ENCODE measurements around the gene PDE6G.

Gene PDE6G

DNA sequence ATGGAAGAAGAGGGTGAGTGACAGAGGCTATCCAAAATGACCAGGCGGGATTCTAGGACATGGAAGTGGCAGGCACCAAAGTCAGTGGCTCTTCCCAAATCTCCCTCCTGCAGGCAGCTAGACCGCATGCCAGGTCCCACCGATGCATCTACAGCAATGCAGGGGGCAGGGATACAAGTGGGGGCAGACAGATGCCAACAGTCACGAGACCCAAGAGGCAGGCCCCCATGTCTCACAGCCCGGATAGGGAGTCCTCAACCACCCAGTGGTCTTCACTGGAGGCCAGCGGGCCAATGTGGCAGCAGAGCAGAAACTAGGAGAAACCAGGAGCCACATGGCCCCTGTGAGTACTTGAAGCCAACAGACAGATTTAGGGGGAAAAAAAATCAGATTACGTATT is 39.5 kb downstream of the PDE6G start:
- no peak overlapping the region for H3K4me3 ChIP-seq (ENCODE audit: low read depth, low read length)
- DNase-seq (ENCODE audit: low read depth) = no peak
- TF ChIP-seq CTCF (IDR thresholded peaks at IDR 0.05; ENCODE audit: insufficient read depth, low read depth, low read length, missing control alignments) = no peak

DNA sequence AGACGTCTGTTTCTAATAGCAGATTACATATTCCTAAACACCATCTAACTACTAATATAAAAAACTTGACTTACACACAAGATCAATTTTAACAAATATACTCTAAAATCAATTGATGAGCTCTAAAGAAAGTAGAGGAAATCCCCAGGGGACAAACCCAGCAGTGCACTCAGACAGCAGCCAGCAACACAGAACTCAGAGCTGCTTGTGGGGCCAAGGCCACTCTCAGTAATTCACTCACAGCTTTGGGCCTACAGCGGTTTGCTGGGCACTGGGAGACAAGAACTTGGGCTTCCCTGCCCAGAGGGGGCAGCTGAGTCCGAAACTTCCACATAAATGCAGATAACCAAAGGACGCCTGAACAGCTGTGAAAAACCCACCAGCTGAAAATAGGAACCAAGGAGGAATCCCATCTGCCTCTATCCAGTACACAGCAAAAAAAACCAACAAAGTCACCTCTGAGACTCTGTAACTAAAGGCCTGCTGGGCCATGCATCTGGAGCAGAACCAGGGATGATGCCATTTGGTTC is 40.9 kb downstream of the PDE6G start:
- DNase-seq (ENCODE audit: low read depth) = peak; percentile 22
- no peak overlapping the region for H3K4me3 ChIP-seq (ENCODE audit: low read depth, low read length)
- no peak for TF ChIP-seq CTCF (IDR thresholded peaks at IDR 0.05; ENCODE audit: insufficient read depth, low read depth, low read length, missing control alignments)

DNA sequence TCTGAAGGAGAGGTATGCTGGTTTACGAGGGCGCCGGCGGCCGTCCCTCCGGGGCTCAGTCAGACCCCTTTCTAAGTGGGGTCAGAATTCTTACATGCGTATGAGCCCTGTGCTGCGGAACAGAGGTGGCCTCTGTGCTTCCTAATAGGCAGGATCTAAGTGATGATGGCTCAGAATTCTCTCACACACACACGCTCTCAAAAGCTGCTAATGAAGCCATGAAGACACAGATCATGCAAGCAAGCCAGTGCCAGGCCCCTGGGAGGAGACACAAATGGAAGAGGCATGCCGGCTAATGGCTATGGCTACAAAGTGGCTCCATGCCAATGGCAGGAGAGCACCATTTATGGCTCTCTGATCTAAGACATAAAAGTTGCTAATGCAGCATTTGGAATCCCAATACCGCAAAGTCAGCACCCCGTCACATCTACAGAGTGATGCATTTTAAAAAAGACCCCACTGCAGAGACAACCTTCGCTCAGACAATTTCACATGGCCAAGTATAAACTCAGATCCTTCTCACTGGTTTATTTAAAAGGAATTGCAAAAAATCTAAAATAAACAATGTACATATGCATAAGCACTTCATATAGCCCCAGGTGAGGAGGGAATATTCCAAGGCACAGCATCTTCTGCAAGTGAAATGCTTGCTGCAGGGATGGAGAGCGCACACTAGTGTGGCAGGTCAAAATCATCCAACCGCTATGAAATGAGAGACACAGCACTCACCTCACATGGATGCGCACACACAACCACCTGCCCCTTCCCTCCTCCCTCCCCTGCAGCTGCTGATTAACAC is 44.0 kb downstream of the PDE6G start:
- no peak for TF ChIP-seq CTCF (IDR thresholded peaks at IDR 0.05; ENCODE audit: insufficient read depth, low read depth, low read length, missing control alignments)
- DNase-seq (ENCODE audit: low read depth) = no peak
- no peak overlapping the region for H3K4me3 ChIP-seq (ENCODE audit: low read depth, low read length)

- DNase-seq (ENCODE audit: low read depth) = no peak
- no peak for TF ChIP-seq CTCF (IDR thresholded peaks at IDR 0.05; ENCODE audit: insufficient read depth, low read depth, low read length, missing control alignments)
- H3K4me3 ChIP-seq (ENCODE audit: low read depth, low read length) = no peak overlapping the region
These were observed 46.6 kb downstream of the PDE6G start for GRCh38 chr17:81609541-81610311.

DNA sequence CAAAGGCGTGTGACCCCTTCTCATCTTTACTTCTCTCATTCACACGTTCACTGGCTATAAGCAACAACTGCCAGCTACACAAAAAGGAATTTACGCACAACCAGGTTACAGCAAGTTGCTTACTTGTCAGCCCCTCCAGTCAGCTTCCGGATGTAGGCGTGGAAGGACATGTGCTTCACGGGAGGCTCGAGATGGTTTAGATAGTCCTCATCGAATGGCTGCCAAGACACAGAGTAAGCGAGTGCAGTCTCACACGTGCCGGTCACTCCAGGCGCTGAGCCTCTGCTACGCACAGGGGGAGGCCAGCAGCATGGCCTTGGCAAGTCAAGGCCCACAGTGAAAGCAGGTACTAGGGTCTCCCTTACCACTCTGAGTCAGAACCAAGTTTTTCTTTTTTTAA is 47.7 kb downstream of the PDE6G start:
- H3K4me3 ChIP-seq (ENCODE audit: low read depth, low read length) = no peak overlapping the region
- TF ChIP-seq CTCF (IDR thresholded peaks at IDR 0.05; ENCODE audit: insufficient read depth, low read depth, low read length, missing control alignments) = no peak
- DNase-seq (ENCODE audit: low read depth) = no peak

- no peak for TF ChIP-seq CTCF (IDR thresholded peaks at IDR 0.05; ENCODE audit: insufficient read depth, low read depth, low read length, missing control alignments)
- DNase-seq (ENCODE audit: low read depth) = no peak
- no peak overlapping the region for H3K4me3 ChIP-seq (ENCODE audit: low read depth, low read length)
These were observed 48.3 kb downstream of the PDE6G start for GRCh38 chr17:81608082-81608481.

All from GM12865 (cell line).